Iris pigment epithelial cell (primary cell): ENCODE data around the gene TRIM58.

Source experiments
- DNase-seq: peaks from one replicate; pipeline ENCODE4 v3.0.0-alpha.2; 2011; ENCODE audit warnings: low read depth

TRIM58 gene, protein sequence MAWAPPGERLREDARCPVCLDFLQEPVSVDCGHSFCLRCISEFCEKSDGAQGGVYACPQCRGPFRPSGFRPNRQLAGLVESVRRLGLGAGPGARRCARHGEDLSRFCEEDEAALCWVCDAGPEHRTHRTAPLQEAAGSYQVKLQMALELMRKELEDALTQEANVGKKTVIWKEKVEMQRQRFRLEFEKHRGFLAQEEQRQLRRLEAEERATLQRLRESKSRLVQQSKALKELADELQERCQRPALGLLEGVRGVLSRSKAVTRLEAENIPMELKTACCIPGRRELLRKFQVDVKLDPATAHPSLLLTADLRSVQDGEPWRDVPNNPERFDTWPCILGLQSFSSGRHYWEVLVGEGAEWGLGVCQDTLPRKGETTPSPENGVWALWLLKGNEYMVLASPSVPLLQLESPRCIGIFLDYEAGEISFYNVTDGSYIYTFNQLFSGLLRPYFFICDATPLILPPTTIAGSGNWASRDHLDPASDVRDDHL

GRCh38 chr1:247857069-247857984 lies at the start of gene TRIM58:
TSS of gene TRIM58 (plus strand) at chr1:247857187. CDS start at chr1:247857247, 60 bp downstream.
- no peak for DNase-seq

- DNase-seq = no peak
Observed at GRCh38 chr1:247812637-247813036, 44.4 kb upstream of the TRIM58 start.

DNA sequence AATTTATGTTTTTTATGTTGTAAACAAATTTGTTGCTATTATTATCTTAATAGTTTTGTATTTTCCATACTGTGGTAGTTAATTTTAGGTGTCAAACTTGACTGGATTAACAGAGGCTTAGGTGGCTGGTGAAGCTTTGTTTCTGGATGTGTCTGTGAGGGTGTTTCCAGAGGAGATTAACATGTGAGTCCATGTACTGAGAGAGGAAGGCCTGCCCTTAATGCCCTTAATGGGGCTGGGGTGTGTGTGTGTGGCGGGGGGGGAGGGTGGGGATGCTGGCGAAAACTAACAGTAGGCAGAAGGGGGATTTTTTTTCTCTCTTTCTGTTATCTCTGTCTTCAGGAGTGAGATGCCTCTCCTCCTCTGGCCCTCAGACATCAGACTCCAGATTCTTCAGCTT lies 34.9 kb upstream of the TRIM58 start:
- DNase-seq = no peak

GRCh38 chr1:247824023-247824422 lies 33.0 kb upstream of the TRIM58 start, which contains the start of gene OR14A16:
TSS of gene OR14A16 (minus strand) at chr1:247824119. CDS start at chr1:247815729, 8,390 bp downstream.
- DNase-seq = no peak

DNA sequence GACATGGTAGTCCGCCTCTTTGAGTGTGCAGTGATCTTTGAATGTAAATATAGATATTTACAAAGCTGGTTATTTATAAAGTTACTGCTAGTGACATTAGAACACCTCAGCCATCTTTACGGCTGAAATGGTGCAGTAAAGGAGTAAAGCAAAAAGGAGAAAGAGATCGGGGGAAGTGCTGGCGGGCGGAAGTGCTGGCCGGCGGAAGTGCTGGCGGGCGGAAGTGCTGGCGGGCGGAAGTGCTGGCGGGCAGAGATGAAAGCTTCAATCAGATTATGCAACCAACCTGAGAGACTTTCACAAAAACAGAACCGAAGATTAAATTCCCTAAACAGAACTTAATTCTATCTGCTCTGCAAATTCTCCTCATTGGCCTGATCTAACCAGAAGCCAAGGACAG lies 31.6 kb upstream of the TRIM58 start:
- DNase-seq = no peak

- DNase-seq = no peak
Observed at GRCh38 chr1:247829656-247830055, 27.3 kb upstream of the TRIM58 start.

GRCh38 chr1:247833601-247834000 lies 23.4 kb upstream of the TRIM58 start:
- no peak for DNase-seq

GRCh38 chr1:247840818-247841217 lies 16.2 kb upstream of the TRIM58 start:
- DNase-seq = no peak

DNA sequence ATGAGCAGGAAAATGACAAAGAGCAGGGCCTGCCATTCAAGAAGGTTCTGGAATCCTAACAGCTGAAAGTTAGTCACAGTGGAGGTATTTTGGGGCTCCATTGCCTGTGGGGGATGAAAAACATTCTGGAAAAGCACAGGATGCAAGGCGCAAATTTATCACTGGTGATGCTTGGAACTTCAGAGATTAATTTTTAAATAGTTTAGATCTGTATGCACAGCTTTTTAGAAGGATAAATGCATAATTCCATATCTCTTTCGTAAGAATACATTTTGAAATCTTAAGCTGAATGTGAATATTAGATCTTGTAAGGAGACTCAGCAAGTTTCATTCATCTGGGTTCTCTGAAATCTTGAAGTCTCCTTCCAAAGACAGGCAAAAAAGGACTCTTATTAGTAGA lies 15.2 kb upstream of the TRIM58 start, which contains the start of gene OR11L1:
OR11L1 (minus strand) TSS at position 101 of the 400 bp plus-strand sequence; CDS start at position 101, 0 bp downstream.
- no peak for DNase-seq

DNA sequence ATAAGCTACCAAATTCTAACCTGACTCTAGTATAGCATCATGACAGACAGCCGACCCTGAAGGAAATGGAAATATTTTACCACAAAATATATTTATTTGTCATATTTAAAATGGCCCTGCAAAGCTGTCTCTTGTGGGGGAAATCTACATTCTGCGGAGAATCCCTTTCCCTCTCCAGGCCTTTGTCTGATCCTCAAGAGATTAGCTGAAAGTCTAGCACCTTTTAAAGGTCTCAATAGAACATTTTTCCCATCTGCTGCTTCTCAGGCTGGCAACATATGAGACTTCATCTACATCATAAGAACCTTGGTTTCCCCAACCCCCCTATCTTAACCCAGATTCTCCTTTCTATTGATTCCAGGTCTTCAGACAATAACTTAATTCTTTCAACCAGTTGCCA lies 13.6 kb upstream of the TRIM58 start:
- no peak for DNase-seq

- no peak for DNase-seq
Observed at GRCh38 chr1:247845011-247845692, 11.8 kb upstream of the TRIM58 start.

DNA sequence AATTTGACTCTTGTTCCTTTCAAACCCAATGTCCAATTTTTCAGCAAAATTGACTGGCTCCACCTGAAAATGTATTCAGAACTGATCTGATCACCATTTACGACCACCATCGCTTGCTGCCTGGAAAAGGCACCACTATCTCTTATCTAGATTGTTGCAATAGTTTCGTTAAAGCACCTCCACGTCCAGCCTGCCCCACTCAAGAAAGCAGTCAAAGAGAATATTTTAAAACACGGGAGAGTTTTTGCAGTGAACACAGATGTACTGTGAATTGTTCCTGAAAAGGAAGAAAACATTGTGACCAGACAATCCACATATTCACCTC lies 11.3 kb upstream of the TRIM58 start:
- DNase-seq = no peak

DNA sequence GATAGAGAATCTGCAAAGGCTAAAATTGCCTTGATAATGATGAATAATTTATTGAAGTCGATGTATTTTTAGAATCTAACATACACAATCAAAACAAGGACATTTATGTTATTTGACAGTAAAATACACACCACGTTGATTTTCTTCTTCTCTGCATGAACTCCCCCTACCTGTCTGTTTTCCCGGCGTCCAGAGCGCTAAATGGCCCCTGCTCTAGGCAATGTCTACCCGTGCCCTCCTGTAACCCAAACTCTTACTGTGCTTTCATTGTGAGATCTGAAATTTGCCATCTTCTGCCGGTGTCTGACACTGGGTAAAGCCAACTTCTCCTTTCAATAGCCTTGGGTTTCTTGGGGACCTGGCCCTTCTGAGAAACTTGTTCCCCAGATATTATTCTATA lies 8.6 kb upstream of the TRIM58 start:
- DNase-seq = no peak

DNA sequence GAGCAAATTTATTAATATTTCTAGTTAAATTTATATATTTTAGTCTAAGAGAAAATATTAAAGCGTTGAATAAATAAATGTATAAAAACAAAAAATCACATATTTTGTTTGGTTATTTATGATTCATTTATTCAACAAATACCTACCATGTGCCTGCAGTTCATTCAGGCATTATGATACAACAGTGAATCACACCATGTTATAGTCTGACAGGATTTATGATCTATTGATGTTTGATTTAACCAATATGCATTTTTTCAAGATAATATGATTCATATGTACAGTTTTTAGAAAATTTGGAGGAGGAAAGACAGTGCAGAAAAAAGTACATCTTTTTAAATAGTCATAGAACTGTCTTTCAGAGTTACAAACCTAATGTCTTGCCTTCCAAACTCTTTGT lies 7.4 kb upstream of the TRIM58 start:
- no peak for DNase-seq

DNA sequence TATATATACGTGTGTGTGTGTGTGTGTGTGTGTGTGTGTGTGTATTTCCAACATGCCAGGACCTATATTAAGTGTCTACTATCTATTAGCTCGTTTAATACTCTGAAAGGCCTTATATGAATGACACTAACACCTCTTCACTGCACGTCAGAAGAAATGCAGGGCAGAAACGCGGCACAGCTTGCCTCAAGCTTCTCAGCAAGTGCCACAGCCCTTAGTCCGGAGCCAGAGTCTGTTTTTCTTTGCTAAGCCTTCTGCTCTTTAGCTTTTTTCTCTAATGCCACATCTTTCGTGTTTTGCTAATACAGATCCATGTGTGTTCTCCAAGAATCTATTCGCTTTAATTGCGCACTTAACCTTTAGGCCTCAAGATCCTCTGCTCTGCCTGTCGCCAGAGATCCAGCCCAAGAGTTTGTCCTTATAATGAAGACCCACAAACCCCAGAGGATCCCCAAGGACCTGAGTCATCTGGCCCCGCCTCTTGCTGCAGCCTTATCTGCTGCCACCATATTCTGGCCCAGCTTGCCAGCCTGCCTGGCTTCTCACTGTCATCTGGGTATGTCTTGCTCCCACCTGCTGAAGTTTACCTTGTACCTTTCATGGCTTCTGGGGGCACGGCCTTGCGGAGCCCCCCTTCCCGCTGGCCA lies 2.0 kb upstream of the TRIM58 start:
- no peak for DNase-seq

GRCh38 chr1:247855911-247856310 lies 1.1 kb upstream of the TRIM58 start:
- DNase-seq = no peak

- DNase-seq = no peak
Observed at GRCh38 chr1:247857985-247858619, 1.1 kb downstream of the TRIM58 start.

- DNase-seq = no peak
Observed at GRCh38 chr1:247862756-247863155, 5.8 kb downstream of the TRIM58 start.

DNA sequence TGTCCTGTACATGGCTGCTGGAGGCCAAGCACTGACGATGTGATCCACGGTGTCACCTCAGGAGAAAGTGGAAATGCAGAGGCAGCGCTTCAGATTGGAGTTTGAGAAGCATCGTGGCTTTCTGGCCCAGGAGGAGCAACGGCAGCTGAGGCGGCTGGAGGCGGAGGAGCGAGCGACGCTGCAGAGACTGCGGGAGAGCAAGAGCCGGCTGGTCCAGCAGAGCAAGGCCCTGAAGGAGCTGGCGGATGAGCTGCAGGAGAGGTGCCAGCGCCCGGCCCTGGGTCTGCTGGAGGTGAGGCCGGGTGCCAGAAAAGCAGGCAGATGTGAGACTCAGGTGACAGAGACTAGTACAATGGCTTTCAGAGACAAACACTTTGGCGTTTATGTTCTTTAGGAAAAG lies 7.7 kb downstream of the TRIM58 start:
- DNase-seq = no peak

GRCh38 chr1:247865416-247865815 lies 8.4 kb downstream of the TRIM58 start:
- no peak for DNase-seq

DNA sequence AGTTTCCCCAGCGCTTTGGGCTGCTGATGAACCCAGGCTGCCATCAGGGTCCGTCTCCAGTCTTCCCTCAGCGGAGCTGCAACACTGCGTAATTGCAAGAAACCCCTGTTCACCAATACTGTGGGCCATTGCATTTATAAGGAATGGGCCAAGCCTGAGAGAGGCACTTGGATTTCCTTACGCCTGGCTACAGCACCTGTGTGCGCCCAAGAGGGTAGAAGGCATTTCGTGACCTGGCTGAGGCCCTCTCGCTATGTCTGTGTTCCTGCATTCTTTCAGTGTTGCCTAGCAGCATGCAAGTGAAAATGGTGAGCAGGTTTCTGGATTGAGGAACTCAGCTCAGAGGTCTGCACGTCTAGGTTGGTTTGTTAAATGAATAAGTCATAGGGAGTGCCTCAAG lies 26.4 kb downstream of the TRIM58 start:
- no peak for DNase-seq
